ENCODE results near the gene PNLDC1. TPM values are rescaled to one million over a fixed set of nuclear protein-coding genes. Genes with fewer than 3 reads are reported as not detected.
"Not testable (repeated sequence)": the region's sequence is repeated elsewhere in the genome, so short reads cannot be mapped to it uniquely, and the experiment has no call there.

PNLDC1 gene
- total and polyA plus RNA-seq, 9 donors: 0.20 to 1.2 (median 0.54) TPM; not detected in 3

- H3K36me3 ChIP-seq: no peaks in the 10 kb centered on the region
- H3K4me1 ChIP-seq (ENCODE audit: insufficient read depth): no peaks in the 10 kb centered on the region
- H3K9me3 ChIP-seq: no peaks in the 10 kb centered on the region
- intact Hi-C loops (cut with DNase I): no loop called here
- 87 to 88% (median 88%) methylated on average over 11 of the region's 11 CpGs for WGBS, 3 donors
- TF ChIP-seq CTCF (IDR thresholded peaks at IDR 0.05): no peak
- TF ChIP-seq POLR2A (IDR thresholded peaks at IDR 0.05): no peak
- no peak for TF ChIP-seq EP300 (IDR thresholded peaks at IDR 0.05)
- DNase-seq: no peak
- H3K27ac ChIP-seq: no peak overlapping the region
- no peaks in the 10 kb centered on the region for H3K27me3 ChIP-seq
- H3K4me3 ChIP-seq: no peak overlapping the region
These were observed 21.0 kb downstream of the PNLDC1 start for GRCh38 chr6:159821122-159821521.

GRCh38 chr6:159821726-159822125 lies 21.6 kb downstream of the PNLDC1 start:
- Histone ChIP-seq H3K27ac (no peak overlapping the region), H3K36me3 (no peaks in the 10 kb centered on the region), H3K4me3 (no peak overlapping the region), H3K4me1 (ENCODE audit: insufficient read depth) (no peaks in the 10 kb centered on the region), H3K27me3 (no peaks in the 10 kb centered on the region), H3K9me3 (no peaks in the 10 kb centered on the region)
- TF ChIP-seq POLR2A (IDR thresholded peaks at IDR 0.05): no peak
- TF ChIP-seq CTCF (IDR thresholded peaks at IDR 0.05): no peak
- no peak for DNase-seq
- WGBS, 3 donors: 86 to 95% (median 89%) methylated on average over 10 of the region's 10 CpGs
- intact Hi-C loops (cut with DNase I): no loop called here

GRCh38 chr6:159823953-159824352 lies 23.9 kb downstream of the PNLDC1 start:
- Histone ChIP-seq H3K4me3 (no peak overlapping the region), H3K27ac (no peak overlapping the region), H3K9me3 (no peaks in the 10 kb centered on the region), H3K4me1 (ENCODE audit: insufficient read depth) (no peaks in the 10 kb centered on the region), H3K27me3 (no peaks in the 10 kb centered on the region), H3K36me3 (no peaks in the 10 kb centered on the region)
- WGBS, 3 donors: 93 to 97% (median 95%) methylated on average over 3 of the region's 3 CpGs
- DNase-seq: no peak
- TF ChIP-seq POLR2A (IDR thresholded peaks at IDR 0.05): no peak
- TF ChIP-seq CTCF (IDR thresholded peaks at IDR 0.05): no peak
- TF ChIP-seq EP300 (IDR thresholded peaks at IDR 0.05): no peak
- intact Hi-C loops (cut with DNase I): no loop called here

- intact Hi-C loops (cut with DNase I); H3K27me3 ChIP-seq; H3K36me3 ChIP-seq; H3K4me3 ChIP-seq; H3K4me1 ChIP-seq (ENCODE audit: insufficient read depth); H3K27ac ChIP-seq; H3K9me3 ChIP-seq; DNase-seq: not testable (repeated sequence)
- 95% methylated on average over 9 of the region's 9 CpGs for WGBS, 3 donors
These were observed 24.6 kb downstream of the PNLDC1 start for GRCh38 chr6:159824690-159825089.

- intact Hi-C loops (cut with DNase I): no loop called here
These were observed 25.9 kb downstream of the PNLDC1 start for GRCh38 chr6:159826004-159826403.

More at GRCh38 chr6:159826004-159826403, 25.9 kb downstream of the PNLDC1 start:
- Histone ChIP-seq H3K9me3 (no peaks in the 10 kb centered on the region), H3K27me3 (no peaks in the 10 kb centered on the region), H3K27ac (no peak overlapping the region), H3K4me3 (no peak overlapping the region), H3K36me3 (no peaks in the 10 kb centered on the region), H3K4me1 (ENCODE audit: insufficient read depth) (no peaks in the 10 kb centered on the region)
- 92% methylated on average over 13 of the region's 13 CpGs for WGBS, 3 donors
- TF ChIP-seq EP300 (IDR thresholded peaks at IDR 0.05): no peak
- DNase-seq: no peak

Measured in ovary (tissue), 9 donors.